Fibroblast of skin of left biceps (primary cell): ENCODE measurements around the gene OR4B1.

Source experiments
- DNase-seq, 2 experiments: peaks; one replicate each; pipeline ENCODE4 v3.0.0-alpha.2; 2013; ENCODE audit warnings: low read depth in 2 of 2

The OR4B1 gene

DNA sequence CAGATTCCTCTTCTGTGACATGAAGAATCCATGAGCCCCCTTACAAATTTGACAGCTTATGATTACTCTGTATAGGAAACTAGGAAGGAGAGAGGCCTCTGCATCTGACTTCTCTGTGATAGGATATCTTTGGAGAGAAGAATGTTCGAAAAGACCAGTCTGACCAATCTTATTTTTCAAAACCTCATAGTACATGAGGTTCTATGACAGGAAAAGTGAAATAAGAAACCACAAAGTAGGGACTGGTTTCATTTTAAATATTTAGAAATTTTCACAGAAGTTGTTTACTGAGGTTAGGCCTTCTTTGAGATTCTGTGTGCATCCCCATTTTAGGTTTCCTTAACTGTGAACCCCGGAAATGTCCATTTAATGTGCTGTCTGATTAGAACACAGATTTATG, 45.0 kb downstream of the OR4B1 start:
- DNase-seq = no peak

DNA sequence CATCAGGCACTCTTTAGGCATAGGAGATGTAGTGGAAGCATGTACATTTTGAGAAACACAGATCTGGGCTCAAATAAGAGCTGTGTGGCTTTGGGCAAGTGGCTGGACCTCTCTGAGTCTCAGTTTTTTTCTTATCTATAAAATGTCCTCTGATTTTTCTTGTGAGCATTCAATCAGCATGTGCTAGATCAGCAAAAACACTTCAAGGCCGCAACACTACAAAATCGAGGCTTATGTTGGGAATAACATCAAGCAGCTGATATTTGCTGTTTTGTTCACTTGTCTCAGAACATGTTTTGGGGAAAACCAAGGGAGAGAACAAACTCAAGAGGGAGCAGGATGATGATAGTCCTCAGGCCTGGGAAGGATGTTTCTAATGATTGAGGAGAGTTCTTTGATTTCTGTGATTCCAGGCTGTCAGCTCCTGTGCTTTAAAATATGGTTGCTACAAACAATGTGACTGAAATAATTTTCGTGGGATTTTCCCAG, 46.9 kb downstream of the OR4B1 start, which contains the start of gene OR4X1:
TSS of gene OR4X1 (plus strand) at position 439 of the 489 bp plus-strand sequence. CDS start at position 439, 0 bp downstream.
- no peak for DNase-seq
